GM10847 (cell line): ENCODE data around the gene AGAP1.

Experiments used
- POLR2A ChIP-seq: IDR thresholded peaks from 2 replicates; pipeline ENCODE4 v1.6.1; 2011; ENCODE audit not compliant: insufficient read length; ENCODE audit errors: extremely low read depth

The AGAP1 gene

DNA sequence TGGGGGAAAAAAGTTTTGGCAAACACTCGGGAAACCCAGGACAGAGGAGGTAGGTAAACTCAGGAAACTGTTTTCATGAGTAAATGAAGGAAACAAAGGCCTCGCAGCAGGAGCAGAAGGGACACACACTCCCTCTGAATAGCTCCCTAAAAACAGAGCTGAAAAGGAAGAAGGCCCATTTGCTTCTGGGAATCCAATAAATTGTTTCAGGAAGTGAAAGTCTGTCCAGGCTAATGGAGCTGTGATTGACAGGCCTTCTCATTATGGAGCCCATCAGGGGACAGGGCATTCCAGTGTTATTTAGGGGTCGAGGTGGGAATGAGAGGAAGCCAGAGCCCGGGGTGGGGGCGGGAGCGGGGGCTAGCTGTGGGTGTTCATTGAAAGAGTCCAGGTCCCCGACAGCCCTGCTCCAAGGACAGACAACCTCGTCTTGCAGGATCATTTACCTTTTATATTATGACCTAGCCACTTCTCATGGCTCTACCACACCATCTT is 593.2 kb downstream of the AGAP1 start:
- no peak for TF ChIP-seq POLR2A

DNA sequence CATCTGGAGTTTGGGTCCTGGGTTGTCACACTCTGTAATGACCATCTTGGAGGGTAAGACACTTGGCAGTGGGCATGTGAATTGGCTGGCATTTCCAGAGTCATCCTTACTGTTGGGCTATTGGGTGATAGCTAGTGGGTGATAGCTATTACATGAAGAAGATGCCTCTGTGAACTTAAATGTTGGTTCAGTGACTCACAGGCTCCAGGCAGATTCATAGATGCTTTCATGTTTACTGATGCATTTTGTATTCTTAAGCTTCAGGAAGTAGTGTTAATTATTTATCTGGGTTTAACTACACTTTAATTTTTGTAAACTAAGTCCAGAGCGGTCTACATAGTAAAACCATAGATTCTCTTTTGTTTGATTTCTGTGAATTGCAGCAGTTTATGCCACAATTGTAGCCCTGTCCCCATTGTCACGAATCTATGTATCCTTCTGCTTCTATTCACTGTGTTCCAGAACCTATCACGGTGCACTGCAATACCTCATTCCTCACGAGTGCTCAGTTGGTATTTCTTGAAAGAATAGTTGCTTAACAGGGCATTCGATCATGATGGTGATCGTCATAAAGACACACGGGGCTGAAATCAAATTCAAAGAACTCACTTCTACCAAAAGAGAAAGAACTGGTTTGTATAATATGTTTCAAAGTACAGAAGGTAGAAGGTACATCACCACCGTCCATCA is 594.7 kb downstream of the AGAP1 start:
- TF ChIP-seq POLR2A = no peak

DNA sequence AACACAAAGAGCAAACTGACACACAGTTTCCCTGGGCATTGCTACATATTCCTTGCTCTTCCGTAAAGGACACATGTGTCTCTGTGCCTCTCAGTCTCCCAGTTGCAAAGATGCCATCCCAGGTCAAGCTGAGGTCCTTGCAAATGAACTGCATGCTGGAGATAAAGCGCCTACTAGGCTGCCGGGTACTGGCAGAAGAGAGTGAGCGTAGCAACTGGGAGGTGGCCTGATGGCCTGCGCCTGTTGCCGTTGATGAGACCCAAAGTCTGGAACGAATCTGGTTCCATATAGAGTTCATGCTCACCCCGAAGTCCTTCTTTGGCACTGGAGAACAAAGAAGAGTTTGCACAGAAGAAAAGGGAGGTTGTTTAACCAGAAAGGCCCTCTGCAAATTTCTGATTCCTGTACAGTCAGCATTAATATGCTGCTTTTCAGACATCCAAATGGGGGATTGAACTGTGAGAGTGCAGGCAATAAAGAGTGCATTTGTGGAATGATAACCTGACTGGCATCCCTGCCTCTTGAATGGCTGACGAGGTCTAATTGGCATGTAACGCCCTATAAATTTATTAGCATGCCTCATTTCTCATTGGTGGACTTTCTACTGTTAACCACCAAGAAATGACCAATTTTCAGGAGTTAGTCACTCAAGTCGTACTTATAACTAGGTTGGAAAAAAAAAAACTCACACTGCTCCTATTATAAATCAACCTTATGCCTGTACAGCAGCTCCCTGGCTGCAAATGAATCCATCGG is 595.6 kb downstream of the AGAP1 start:
- TF ChIP-seq POLR2A = no peak

DNA sequence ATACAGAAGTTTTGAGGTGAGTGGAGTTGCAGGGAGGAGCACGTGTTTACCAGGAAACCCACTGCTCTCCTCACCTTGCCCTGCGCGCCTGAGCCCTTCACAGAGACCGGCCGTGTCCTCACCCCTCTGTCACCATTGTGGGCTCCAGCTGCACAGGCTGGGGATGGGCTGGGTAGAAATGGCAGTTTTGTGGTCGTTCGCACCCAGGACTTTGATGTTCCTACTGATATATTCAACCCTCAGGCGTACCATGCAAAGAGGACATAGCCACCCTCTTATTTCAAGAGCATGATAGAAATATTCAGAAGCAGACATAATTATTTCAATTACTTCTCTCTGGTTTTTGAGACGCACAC is 596.2 kb downstream of the AGAP1 start:
- TF ChIP-seq POLR2A = no peak

DNA sequence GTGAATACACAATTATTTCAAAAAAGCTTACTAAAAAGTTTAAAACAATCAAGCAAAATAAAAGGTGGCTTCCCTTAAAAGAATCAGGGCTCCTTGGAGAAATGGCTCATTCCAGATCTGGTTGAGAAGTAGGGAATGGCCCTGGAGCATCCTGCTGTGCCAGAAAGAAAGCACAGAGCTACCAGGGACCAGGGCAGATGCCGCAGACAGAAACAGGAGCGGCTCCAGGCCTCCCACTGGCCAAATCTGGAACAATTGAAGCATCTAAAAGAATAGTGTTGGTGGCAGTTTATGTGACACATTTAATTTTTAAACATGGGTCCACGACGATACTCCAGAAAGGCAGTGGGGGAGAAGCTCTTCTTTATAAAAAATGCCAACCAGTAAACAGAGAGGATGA is 598.9 kb downstream of the AGAP1 start:
- no peak for TF ChIP-seq POLR2A

DNA sequence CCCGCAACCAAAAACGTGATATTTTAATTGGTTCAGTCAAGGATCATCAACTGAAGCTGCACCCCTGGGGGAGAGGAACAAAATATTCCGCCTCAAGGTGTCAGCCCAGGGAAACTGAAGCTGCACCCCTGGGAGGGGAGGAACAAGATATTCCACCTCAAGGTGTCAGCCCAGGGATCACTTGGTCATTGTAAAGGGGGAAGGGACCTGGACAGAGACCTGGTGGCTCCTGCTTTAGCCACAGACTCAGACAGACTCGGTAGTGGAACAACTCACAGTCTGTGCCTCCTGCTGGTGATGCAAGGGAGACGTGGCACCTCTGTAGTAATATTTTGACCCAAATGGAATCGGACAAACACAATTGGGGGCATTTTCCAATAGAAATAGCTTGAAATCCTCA is 599.3 kb downstream of the AGAP1 start:
- no peak for TF ChIP-seq POLR2A

DNA sequence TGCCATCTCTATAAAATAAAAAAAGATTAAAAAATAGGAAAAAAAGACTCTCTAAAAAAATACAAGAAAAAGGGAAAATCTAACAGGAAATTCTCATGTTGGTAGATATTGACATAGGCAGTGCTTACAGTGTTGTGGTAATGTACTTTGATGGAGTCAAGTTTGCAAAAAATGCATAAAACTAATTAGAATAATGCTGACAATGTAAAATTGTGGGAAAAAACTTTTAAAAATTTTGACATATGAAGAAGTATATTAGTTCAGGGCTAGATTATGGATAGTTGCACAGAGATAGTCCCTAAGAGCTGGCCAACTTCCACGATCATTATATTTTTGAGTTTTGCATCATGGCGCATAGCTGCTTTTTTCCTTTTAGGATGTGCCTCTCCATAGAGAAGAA is 601.7 kb downstream of the AGAP1 start:
- TF ChIP-seq POLR2A = no peak

DNA sequence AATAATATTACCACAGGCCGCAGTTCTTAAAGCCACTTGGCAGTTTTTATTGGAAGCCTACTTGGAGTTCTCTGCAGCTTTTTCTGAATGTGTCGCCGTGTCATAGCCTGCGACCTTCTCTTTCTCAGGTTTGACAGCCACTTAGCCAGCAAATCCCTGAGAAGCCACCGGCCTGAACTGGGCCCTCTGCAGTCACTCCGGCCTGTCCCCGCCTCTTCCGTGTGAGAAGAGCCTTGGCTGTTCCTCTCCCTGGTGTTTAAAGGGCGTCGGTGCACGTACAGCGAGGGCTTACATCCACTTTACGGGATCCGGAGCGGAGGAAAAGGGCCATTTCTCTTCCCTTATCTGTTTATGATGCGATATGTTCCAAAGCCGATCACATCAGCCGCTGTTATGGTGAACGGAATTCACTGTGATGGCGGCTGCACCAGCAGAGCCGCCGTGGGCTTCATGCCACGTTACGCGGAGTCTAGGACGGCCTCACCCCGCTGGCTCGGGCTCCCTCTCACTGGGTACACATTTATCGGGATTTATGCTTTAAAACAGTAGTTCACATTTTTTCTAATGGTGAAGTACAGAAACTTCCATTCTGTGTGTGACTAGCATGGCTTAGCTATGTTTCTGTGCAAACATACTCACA is 607.6 kb downstream of the AGAP1 start:
- TF ChIP-seq POLR2A = no peak

DNA sequence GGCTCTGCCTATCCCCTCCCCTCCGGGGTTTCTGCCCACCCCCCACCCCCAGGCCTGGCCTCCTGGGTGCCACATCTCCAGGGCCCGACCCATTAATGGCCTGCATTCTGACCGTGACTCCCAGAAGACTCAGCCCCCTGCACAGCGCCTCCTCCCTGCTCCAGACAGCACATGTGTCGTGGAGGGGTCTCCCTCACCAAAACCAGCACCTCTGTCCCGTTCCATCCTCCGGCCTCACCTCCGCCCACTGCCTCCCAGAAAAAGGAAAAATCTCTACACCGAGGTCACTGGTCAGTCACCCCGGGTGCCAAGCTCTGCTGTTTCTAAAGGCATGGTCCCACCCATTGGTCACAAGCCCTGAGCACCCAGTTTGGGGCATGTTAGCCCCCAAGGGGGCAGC is 609.1 kb downstream of the AGAP1 start:
- no peak for TF ChIP-seq POLR2A

DNA sequence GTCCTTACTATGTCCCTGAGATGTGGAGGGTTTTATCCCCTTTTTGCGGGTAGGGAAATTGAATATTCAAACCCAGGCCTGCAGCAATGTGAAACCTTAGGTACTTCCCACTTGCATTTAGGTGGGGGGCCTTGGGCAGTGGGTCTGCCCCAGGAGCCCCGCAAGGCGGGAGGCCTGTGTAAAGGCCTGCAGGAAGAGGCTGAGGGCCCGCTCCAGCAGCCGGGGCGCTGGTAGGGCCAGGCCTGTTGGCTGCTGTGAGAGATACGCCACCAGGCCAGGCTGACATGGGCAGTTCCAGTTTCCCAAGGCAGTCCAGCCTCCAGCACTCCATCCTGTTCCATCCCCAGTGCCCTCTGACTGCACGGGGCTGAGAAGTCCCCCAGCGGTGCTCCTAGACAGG is 610.1 kb downstream of the AGAP1 start:
- no peak for TF ChIP-seq POLR2A

DNA sequence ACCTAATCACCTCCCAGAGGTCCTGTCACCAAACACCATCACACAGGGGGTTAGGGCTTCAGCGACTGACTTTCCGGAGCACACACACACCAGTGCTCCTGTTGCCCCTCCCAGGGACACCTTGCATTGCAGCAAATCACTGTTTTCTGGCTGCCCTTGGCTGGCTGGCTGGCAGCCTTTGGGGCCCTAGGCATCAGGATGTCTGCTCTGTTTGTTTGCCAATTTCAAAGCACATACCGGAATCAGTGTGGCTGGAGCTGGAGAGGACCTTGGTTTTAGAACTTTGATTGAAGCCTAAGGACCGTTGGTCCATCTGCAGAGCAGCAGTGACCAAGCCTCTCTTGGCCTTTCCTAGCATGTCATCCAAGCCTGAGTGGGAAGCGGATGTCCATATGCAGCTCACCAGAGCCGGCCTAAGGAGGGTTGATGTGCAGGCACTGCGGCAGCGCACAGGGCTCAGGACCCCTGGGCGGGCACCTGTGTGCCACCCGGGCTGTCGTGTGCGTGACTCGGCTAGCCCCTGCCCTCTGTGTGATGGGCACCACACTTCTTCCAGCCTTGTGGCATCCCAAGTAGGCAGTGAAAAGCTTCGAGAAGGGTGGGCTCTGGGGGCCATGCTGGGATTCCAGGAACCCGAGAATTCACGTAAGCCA is 612.2 kb downstream of the AGAP1 start:
- no peak for TF ChIP-seq POLR2A

DNA sequence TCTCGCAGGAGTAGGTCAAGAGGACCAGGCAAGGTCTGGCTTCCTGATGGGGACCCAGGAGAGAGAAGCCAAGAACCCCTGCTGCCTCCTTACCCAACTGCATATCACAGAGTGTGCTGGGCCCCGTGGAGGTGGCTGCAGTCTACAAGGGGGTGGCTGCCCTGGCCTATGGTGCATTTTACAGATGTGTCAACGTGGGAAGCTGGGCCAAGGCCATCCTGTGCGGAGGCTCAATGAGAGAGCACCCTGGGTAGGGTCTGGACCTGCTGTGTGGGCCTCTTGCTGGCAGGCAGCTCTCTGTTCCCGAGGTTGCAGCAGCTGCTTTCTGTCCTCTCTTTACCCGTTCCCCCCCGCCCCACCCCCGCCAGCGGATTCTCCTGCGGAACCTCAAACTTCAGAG is 612.9 kb downstream of the AGAP1 start:
- no peak for TF ChIP-seq POLR2A

DNA sequence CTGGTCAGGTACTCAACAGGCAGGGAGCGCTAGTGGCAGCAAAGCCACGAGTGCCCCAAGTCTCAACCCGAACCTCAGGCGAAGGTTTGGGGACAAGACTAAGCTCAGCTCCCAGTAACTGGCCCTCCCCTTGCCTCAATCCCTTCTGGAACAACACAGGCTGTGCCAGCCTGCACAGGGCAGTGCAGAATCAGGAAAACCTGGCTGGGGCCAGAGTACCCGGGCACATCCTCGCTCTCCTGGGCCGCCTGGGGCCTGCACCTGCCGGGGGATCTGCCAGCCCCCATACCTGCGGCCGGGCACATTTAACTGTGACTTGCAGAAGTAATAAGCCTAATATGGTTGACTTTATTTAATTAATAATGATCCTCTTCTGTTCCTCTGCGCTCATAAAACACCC is 613.7 kb downstream of the AGAP1 start:
- no peak for TF ChIP-seq POLR2A

DNA sequence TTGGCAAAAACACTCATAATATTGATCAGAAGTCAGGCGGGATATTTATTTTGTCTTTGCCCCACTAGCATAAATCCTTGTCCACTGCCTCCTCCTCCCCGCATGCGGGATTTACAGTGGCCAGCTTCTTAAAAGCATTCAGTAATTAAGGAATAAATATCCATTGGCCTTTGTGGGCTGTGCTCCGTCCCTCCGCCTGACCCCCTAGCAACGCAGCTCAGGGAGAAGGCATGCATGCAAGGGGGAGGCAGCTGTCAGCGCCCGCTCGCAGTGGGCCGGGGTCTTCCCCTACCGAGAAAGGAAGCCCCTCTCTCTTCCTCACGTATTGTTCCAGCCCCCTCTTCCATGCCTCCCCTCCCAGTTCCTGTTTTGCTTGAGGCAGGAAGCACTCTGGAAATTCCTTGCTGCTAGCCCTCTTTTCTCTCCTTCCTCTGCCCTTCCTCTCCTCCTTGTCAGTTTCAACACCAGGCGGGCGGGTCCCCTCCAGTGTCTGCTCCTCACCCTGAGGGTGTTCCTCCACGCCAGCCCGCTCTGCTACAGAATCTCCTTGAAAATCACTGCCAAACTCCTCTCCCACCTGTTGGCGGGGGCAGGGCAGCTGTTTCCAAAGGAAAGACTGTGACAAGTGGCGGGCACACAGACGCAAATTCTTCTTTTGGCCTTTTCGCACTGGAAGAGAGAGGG is 614.2 kb downstream of the AGAP1 start:
- TF ChIP-seq POLR2A = no peak

DNA sequence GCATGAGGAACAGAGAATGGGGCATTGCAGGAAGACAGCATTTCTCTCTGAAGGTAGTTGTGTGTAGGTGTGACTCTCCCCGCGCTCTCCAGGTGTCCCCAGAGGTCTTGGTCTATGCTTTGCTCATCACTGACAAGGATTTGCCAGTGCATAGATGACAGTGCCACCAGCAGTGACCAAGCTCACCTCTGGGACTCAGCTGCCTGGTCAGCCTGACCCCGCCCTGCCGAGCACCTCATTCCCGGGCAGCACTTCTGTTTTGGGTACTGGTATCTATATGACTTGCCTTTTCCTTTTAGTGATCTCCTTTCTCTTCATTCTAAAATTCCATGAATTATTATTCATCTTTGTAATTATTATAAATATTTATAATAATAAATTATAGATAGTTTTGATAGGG is 615.2 kb downstream of the AGAP1 start:
- no peak for TF ChIP-seq POLR2A

DNA sequence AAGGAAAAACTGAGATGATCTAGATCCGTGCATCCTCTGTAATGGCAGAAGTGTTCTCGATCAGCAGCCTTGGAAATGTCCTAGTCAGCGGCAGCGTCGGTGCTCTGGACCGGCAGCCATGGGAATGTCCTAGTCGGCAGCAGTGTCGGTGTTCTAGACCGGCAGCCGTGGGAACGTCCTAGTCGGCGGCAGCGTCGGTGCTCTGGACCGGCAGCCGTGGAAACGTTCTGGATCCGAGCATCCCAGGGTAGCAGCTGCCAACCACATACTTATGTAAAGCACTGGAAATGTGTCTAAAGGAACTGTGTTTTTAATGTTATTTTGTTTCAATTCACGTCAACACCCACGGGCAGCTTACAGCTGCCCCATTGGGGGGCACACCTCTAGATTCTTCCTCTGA is 615.6 kb downstream of the AGAP1 start:
- TF ChIP-seq POLR2A = no peak

DNA sequence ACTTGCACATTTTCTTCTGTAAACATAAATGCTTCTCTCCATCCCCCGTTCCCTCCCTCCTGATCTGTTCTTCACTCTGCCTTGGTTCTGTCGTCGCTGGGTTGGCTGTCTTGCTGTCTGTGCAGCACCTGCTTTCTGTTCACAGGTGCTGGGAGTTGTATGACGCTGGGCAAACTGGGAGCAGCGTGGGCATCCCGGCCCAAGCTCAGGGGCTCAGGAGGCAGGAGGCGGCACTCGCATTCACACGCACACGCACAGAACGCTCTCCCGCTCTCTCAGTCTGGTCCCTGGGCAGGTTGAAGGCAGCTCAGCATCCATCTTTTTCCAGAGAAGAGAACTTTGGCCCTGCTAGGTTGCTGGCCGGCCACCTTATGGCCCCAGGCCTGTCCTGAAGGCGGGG is 618.6 kb downstream of the AGAP1 start:
- TF ChIP-seq POLR2A = no peak
